Measurements from ENCODE around the gene ASTN2. TPM values are rescaled to one million over a fixed set of nuclear protein-coding genes. Genes with fewer than 3 reads are reported as not detected.

Gene ASTN2
- total RNA-seq, 1 experiment from 2014 or later, result 1.8 TPM

- Histone ChIP-seq H3K36me3 (no peaks in the 10 kb centered on the region), H3K27me3 (replicated peaks) (no peaks in the 10 kb centered on the region), H3K4me3 (no peak overlapping the region), H3K27ac (no peak overlapping the region), H3K4me1 (replicated peaks) (peaks cover 16% of the 10 kb centered on the region), H3K9me3 (replicated peaks) (no peaks in the 10 kb centered on the region)
- no peak for DNase-seq (ENCODE audit: low read depth in 1 of 2, low spot score in 2 of 2)
Measured at GRCh38 chr9:116449949-116450348, 964.9 kb downstream of the ASTN2 start.

- Histone ChIP-seq H3K9me3 (replicated peaks) (no peaks in the 10 kb centered on the region), H3K36me3 (no peaks in the 10 kb centered on the region), H3K27me3 (replicated peaks) (no peaks in the 10 kb centered on the region), H3K27ac (no peak overlapping the region), H3K4me1 (replicated peaks) (peaks cover 16% of the 10 kb centered on the region), H3K4me3 (no peak overlapping the region)
- DNase-seq (ENCODE audit: low read depth in 1 of 2, low spot score in 2 of 2), result no peak
Measured at GRCh38 chr9:116448431-116448830, 966.4 kb downstream of the ASTN2 start.

GRCh38 chr9:116447934-116448333 lies 966.9 kb downstream of the ASTN2 start:
- no peaks in the 10 kb centered on the region for H3K36me3 ChIP-seq
- no peak for DNase-seq (ENCODE audit: low read depth in 1 of 2, low spot score in 2 of 2)
- no peaks in the 10 kb centered on the region for H3K27me3 ChIP-seq (replicated peaks)

GRCh38 chr9:116442528-116442927 lies 972.3 kb downstream of the ASTN2 start:
- Histone ChIP-seq H3K9me3 (replicated peaks) (no peaks in the 10 kb centered on the region), H3K36me3 (no peaks in the 10 kb centered on the region), H3K4me3 (no peak overlapping the region), H3K27ac (no peak overlapping the region), H3K4me1 (replicated peaks) (no peaks in the 10 kb centered on the region), H3K27me3 (replicated peaks) (no peaks in the 10 kb centered on the region)
- DNase-seq (ENCODE audit: low read depth in 1 of 2, low spot score in 2 of 2), result no peak

More at GRCh38 chr9:116447934-116448333, 966.9 kb downstream of the ASTN2 start:
- H3K9me3 ChIP-seq (replicated peaks), result no peaks in the 10 kb centered on the region
- H3K27ac ChIP-seq, result no peak overlapping the region
- H3K4me3 ChIP-seq, result no peak overlapping the region
- peaks cover 16% of the 10 kb centered on the region for H3K4me1 ChIP-seq (replicated peaks)

- H3K4me3 ChIP-seq, result no peak overlapping the region
- H3K36me3 ChIP-seq, result no peaks in the 10 kb centered on the region
- H3K4me1 ChIP-seq (replicated peaks), result peaks cover under 1% of the 10 kb centered on the region
- no peaks in the 10 kb centered on the region for H3K9me3 ChIP-seq (replicated peaks)
- DNase-seq (ENCODE audit: low read depth in 1 of 2, low spot score in 2 of 2), result no peak
- H3K27me3 ChIP-seq (replicated peaks), result no peaks in the 10 kb centered on the region
- H3K27ac ChIP-seq, result no peak overlapping the region
Measured at GRCh38 chr9:116437411-116438370, 977.2 kb downstream of the ASTN2 start.

GRCh38 chr9:116436121-116436520 lies 978.7 kb downstream of the ASTN2 start:
- Histone ChIP-seq H3K27me3 (replicated peaks) (no peaks in the 10 kb centered on the region), H3K9me3 (replicated peaks) (0 out of 2 replicates have a peak, but pooled peaks cover 2% of the 10 kb centered on the region), H3K36me3 (no peaks in the 10 kb centered on the region), H3K27ac (no peak overlapping the region), H3K4me1 (replicated peaks) (peaks cover 12% of the 10 kb centered on the region), H3K4me3 (no peak overlapping the region)
- no peak for DNase-seq (ENCODE audit: low read depth in 1 of 2, low spot score in 2 of 2)

GRCh38 chr9:116435706-116436105 lies 979.2 kb downstream of the ASTN2 start:
- Histone ChIP-seq H3K27me3 (replicated peaks) (no peaks in the 10 kb centered on the region), H3K9me3 (replicated peaks) (0 out of 2 replicates have a peak, but pooled peaks cover 2% of the 10 kb centered on the region), H3K27ac (no peak overlapping the region), H3K4me1 (replicated peaks) (peaks cover 12% of the 10 kb centered on the region), H3K4me3 (no peak overlapping the region), H3K36me3 (no peaks in the 10 kb centered on the region)
- no peak for DNase-seq (ENCODE audit: low read depth in 1 of 2, low spot score in 2 of 2)

GRCh38 chr9:116434314-116434713 lies 980.5 kb downstream of the ASTN2 start:
- DNase-seq (ENCODE audit: low read depth in 1 of 2, low spot score in 2 of 2), result no peak

GRCh38 chr9:116432051-116432450 lies 982.8 kb downstream of the ASTN2 start:
- Histone ChIP-seq H3K27me3 (replicated peaks) (no peaks in the 10 kb centered on the region), H3K4me1 (replicated peaks) (peaks cover 12% of the 10 kb centered on the region), H3K4me3 (no peak overlapping the region), H3K27ac (no peak overlapping the region), H3K36me3 (no peaks in the 10 kb centered on the region), H3K9me3 (replicated peaks) (0 out of 2 replicates have a peak, but pooled peaks cover 2% of the 10 kb centered on the region)
- peak in 1 of 2 experiments; percentile 19 for DNase-seq (ENCODE audit: low read depth in 1 of 2, low spot score in 2 of 2)

More at GRCh38 chr9:116434314-116434713, 980.5 kb downstream of the ASTN2 start:
- 0 out of 2 replicates have a peak, but pooled peaks cover 2% of the 10 kb centered on the region for H3K9me3 ChIP-seq (replicated peaks)
- H3K4me3 ChIP-seq, result no peak overlapping the region
- H3K27me3 ChIP-seq (replicated peaks), result no peaks in the 10 kb centered on the region
- H3K36me3 ChIP-seq, result no peaks in the 10 kb centered on the region
- no peak overlapping the region for H3K27ac ChIP-seq
- peaks cover 12% of the 10 kb centered on the region for H3K4me1 ChIP-seq (replicated peaks)

GRCh38 chr9:116430849-116431248 lies 984.0 kb downstream of the ASTN2 start:
- Histone ChIP-seq H3K36me3 (no peaks in the 10 kb centered on the region), H3K4me1 (replicated peaks) (peaks cover 12% of the 10 kb centered on the region), H3K9me3 (replicated peaks) (0 out of 2 replicates have a peak, but pooled peaks cover 2% of the 10 kb centered on the region), H3K27ac (no peak overlapping the region), H3K4me3 (no peak overlapping the region), H3K27me3 (replicated peaks) (no peaks in the 10 kb centered on the region)
- no peak for DNase-seq (ENCODE audit: low read depth in 1 of 2, low spot score in 2 of 2)

GRCh38 chr9:116425244-116425643 lies 989.6 kb downstream of the ASTN2 start:
- no peaks in the 10 kb centered on the region for H3K27me3 ChIP-seq (replicated peaks)
- DNase-seq (ENCODE audit: low read depth in 1 of 2, low spot score in 2 of 2), result no peak
- no peak overlapping the region for H3K4me3 ChIP-seq
- no peaks in the 10 kb centered on the region for H3K4me1 ChIP-seq (replicated peaks)
- H3K27ac ChIP-seq, result no peak overlapping the region
- H3K36me3 ChIP-seq, result no peaks in the 10 kb centered on the region
- H3K9me3 ChIP-seq (replicated peaks), result no peaks in the 10 kb centered on the region

- Histone ChIP-seq H3K27me3 (replicated peaks) (no peaks in the 10 kb centered on the region), H3K36me3 (no peaks in the 10 kb centered on the region), H3K4me3 (no peak overlapping the region), H3K9me3 (replicated peaks) (no peaks in the 10 kb centered on the region), H3K27ac (no peak overlapping the region), H3K4me1 (replicated peaks) (no peaks in the 10 kb centered on the region)
- DNase-seq (ENCODE audit: low read depth in 1 of 2, low spot score in 2 of 2), result no peak
Measured at GRCh38 chr9:116423149-116423548, 991.7 kb downstream of the ASTN2 start.

GRCh38 chr9:116422119-116422979 lies 992.5 kb downstream of the ASTN2 start:
- H3K4me3 ChIP-seq, result no peak overlapping the region
- H3K9me3 ChIP-seq (replicated peaks), result no peaks in the 10 kb centered on the region
- peaks cover under 1% of the 10 kb centered on the region; the same call in 1 of the 2 replicates for H3K4me1 ChIP-seq (replicated peaks)
- no peaks in the 10 kb centered on the region for H3K27me3 ChIP-seq (replicated peaks)
- H3K36me3 ChIP-seq, result no peaks in the 10 kb centered on the region
- no peak overlapping the region for H3K27ac ChIP-seq
- no peak for DNase-seq (ENCODE audit: low read depth in 1 of 2, low spot score in 2 of 2)
